MM.1S (cell line): Measurements from ENCODE around the gene PVRIG.

Source experiments
- CTCF ChIP-seq: fragments of 300-600 bp; sonication (generic); IDR thresholded peaks from 2 replicates; pipeline ENCODE4 v1.5.1; 2016; ENCODE audit warnings: antibody characterized with exemption, low read length, mixed read lengths
- EZH2 ChIP-seq: fragments of 300-600 bp; sonication (generic); optimal IDR thresholded peaks from 2 replicates; pipeline ENCODE3; 2017; ENCODE audit warnings: low read depth, mild to moderate bottlenecking, antibody characterized with exemption, low read length, mixed read lengths

- no peak for TF ChIP-seq CTCF
- TF ChIP-seq EZH2, result no peak
Observed at GRCh38 chr7:100176096-100177044, 43.4 kb upstream of the PVRIG start.
